Activated T-cell treated with anti-CD3 and anti-CD28 coated beads for 4 hours (primary cell): Measurements from ENCODE around the gene NSG1.

Experiments
- DNase-seq: peaks from one replicate; pipeline ENCODE4 v3.0.0-alpha.2; 2020

The NSG1 gene

GRCh38 chr4:4374388-4375098 is 12.4 kb upstream of the NSG1 start:
- no peak for DNase-seq

DNA sequence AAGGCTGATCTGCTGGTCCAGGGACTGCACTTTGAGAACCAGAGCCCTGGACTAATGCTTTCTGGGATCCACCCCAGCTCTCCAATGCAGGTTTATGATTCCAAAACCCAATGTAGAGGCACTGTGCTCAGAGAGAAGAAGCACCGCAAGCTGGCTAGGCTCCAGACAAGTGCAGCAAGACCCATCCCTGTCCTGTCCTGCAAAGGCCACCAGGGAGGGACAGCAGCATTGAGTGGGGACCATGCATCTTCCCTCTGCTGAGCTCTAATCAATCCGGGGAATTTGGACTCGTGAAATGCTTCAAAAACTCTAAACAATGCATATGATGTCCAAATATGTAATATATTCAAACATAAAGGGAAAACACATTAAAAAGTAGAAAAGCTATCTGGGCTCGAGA is 10.8 kb upstream of the NSG1 start:
- DNase-seq, result no peak

DNA sequence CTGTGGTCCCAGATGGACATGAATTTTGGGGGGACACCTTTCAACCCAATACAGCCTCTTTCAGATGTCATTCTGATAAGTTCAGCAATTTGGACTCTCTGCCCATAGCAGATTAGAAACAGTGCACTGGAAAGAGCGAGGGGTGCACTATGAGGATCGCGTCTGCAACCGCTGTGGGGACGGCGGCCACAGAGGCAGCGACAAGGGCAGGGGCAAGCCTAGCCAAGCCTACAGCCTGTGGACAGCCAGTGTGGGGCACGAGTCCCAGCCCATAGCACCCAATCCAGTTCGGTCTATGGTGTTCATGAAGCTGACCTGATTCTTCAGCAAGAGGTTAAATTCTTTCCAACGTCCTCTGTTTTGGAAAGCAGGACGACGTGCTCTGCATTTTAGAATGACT is 9.7 kb upstream of the NSG1 start:
- DNase-seq, result no peak

DNA sequence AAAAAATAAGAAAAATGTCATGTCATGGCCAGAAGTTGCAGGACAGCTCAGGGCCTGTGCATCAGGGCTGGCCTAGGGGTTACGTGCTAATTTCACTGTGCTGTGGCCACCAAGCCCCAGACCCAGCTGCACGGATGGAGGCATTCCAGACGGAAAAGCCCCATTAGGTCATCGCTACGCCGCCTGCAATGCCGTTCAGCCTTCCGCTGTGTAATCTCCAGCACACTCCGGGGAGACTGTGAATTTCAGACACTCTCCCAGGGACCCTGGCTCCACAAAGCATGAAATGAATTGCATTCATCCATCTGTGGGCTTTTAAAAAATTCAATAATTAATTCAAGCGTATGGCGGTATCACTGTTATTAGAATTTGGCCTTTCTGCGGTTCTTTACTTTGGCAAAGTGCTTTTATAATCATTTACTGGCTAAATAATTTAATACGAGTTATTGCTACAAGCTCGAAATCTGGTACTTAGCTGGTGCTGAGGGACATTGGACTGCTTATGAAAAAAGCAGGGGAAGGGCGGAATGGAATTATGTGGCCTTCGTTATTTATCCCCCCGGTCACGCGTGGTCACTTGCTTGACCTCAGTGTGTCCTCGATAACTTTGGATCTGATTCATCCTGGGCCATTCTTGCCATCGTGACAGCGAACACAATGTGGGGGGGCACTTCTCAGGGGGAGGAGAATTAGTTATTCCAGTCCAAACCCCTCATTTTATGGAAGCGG is 9.0 kb upstream of the NSG1 start:
- no peak for DNase-seq

- no peak for DNase-seq
Measured at GRCh38 chr4:4379540-4380087, 7.3 kb upstream of the NSG1 start.

DNA sequence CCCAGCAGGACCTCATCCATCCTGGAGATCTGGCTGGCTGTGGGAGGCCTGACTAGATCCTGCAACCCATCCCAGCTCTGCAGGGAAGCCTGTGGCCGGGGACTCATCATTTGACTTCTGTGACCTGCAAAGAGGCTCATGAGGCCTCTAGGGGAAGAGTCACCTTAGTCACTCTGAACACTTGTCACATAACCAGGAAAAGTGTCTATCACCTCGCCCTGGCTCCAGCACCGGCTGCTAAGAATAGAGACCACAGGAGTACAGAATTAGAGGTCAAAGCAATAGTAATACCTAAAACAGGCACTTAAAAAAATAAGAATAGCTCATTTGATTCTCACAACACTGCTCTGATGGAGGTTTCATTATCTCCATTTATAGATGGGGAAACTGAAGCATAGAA is 3.8 kb upstream of the NSG1 start:
- no peak for DNase-seq

DNA sequence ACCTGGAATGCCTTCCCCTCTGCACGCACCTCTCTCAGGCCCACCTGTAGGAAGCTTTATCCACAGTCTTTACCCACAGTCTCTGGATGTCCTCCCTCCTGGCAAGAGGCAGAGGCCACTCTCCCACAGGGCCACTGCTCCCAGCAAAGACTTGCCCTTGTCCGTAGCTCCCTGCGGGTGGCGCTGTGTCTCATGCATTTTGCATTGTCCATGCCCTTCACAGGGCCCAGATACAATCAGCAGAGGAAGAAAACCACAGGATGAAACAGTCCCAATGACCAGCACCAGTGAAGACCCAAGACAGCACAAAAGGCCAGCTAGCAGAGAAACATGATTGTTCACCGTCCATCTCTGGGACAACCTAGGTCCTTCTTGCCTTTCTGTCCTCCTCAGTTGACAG is 2.1 kb upstream of the NSG1 start:
- DNase-seq, result no peak

GRCh38 chr4:4385729-4386295 is 1.1 kb upstream of the NSG1 start:
- no peak for DNase-seq

DNA sequence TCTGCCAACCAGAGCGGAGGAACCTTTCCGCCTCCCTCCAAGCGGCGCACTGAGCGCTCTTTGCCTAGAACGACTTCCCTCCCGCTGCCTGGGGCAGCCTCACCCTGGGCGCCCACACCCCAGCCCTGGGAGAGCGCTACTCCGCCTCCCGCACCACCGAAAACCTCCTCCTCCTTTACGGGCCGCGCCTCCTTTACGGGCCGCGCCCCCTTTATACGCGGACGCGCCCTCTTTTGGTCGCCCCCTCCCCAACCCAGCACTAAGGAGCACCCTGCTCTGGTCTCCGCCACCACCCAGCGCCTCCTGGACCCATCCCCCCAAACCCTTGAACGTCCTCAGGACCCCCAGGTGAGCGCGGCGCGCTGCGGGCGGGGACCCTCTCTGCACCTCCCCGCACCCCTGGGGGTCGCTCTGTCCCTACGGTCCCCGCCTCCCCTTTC is 586 bp upstream of the NSG1 start:
- DNase-seq, result no peak

DNA sequence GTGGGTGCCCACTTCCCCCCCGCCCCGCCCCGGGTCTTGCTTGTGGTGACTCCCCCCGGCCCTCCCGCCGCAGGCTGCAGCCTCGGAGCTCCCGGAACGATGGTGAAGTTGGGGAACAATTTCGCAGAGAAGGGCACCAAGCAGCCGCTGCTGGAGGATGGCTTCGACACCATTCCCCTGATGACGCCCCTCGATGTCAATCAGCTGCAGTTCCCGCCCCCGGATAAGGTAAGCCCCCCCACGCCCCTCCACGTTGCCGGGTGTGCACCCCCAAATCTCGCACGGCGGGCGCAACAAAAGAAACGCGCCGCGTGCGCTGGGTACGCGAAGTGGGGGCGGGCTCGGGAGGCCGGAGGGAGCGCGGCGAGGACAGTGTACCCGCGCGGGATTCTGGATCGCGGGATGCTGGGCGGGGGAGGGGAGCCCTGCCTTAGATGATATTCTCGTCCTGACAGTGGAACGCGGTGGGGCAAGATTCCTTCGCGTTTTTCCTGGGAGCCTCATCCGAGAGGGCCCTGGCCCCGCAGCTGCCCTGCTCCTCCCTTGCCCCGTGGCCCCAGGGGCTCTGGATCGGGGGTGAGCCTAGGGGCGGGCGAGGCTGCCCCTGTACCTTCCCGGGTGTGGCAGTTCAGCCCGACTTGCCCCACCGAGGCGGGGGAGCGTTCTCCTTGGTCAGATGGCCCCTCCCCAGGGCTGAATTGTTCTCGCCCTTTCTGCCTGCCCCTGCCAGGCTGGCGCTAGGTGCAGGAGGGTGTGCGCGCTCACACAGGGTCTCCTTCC is 819 bp downstream of the NSG1 start:
- DNase-seq, result no peak

DNA sequence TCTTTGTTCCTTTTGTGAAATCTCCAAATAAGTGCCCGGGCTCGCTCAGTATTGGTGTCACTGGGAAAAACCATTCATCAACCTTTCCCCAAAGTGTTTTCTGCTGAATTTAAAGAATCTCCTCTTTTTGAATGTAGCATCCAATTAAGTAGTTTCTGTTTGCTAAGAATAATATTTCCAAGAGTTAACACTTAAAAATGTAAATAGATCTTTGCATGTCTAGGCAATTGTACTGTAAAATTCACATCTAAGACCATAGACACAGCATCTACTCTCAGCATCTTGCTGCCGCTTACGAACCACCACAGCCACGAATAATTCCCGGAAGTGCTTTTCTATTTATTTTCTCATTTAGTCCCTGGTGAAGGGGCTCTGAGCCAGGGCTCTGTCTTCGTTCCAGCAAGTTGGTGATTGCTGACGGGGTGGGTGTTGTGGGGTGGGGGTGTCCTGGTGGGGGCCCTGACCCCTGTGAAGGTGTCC is 1.4 kb downstream of the NSG1 start:
- DNase-seq, result no peak

- DNase-seq, result no peak
Measured at GRCh38 chr4:4388836-4389575, 2.1 kb downstream of the NSG1 start.

- DNase-seq, result no peak
Measured at GRCh38 chr4:4390046-4390445, 3.1 kb downstream of the NSG1 start.

- DNase-seq, result no peak
Measured at GRCh38 chr4:4390515-4391240, 3.8 kb downstream of the NSG1 start.

GRCh38 chr4:4391866-4392265 is 5.0 kb downstream of the NSG1 start:
- no peak for DNase-seq

GRCh38 chr4:4392501-4393183 is 5.7 kb downstream of the NSG1 start:
- DNase-seq, result no peak

GRCh38 chr4:4394644-4395043 is 7.7 kb downstream of the NSG1 start:
- DNase-seq, result no peak

GRCh38 chr4:4395371-4395770 is 8.5 kb downstream of the NSG1 start:
- DNase-seq, result no peak

GRCh38 chr4:4395849-4396627 is 9.1 kb downstream of the NSG1 start:
- no peak for DNase-seq
